HepG2 (cell line): Measurements from ENCODE around the gene CCDC175. TPM values are rescaled to one million over a fixed set of nuclear protein-coding genes. Genes with fewer than 3 reads are reported as not detected.

Source experiments
- ATAC-seq: fragments of 200-7000 bp; cut with Tn5 transposase; 3 replicates; pipeline ENCODE4 v1.9.1; 2020; ENCODE audit warnings: mild to moderate bottlenecking, moderate library complexity
- BruUV-seq: library from RNA; stranded (reverse); fragments of 400-500 nt; replicated peaks from 2 replicates; lab custom pipeline; 2021; lab: Mats Ljungman, UMichigan
- CTCF ChIA-PET: fragments of 300-600 bp; formaldehyde crosslinking; extraction: SDS; loops from one replicate; lab custom pipeline; 2021; ENCODE audit warnings: low total read pairs, inconsistent platforms, low intra/inter-chr PET ratio; lab: Yijun Ruan, JAX
- POLR2A ChIA-PET: fragments of 350-600 bp; sonication (Branson Sonifier 250); formaldehyde crosslinking; loops from one replicate; lab custom pipeline; 2020; ENCODE audit warnings: antibody characterized with exemption, inconsistent platforms; lab: Yijun Ruan, JAX
- DNase-seq: peaks from one replicate; pipeline ENCODE4 v3.0.0-alpha.2; 2015; ENCODE audit warnings: low spot score
- FAIRE-seq: peaks from 3 replicates; lab custom pipeline; 2011; peaks lifted over from hg19 to GRCh38; lab: Jason Lieb, UNC
- H2AFZ ChIP-seq: one replicate; pipeline ENCODE4 v1.6.1; 2011; ENCODE audit warnings: low read length, inconsistent platforms
- H3K27ac ChIP-seq: fragments of 300-600 bp; 3 replicates; pipeline ENCODE4 v1.8.0; 2011; ENCODE audit warnings: mixed run types, mild to moderate bottlenecking, mixed read lengths, low read length, inconsistent platforms; ENCODE audit not compliant: insufficient read depth; ENCODE audit errors: extremely low read length
- H3K27me3 ChIP-seq, 2 experiments: fragments of 200-600 bp in 1 of 2; 2 replicates in 1 of 2; 3 replicates in 1 of 2; pipeline versions ENCODE4 v1.6.0 to v1.8.0; 2011; ENCODE audit warnings: low read length in 2 of 2, mild to moderate bottlenecking in 2 of 2, moderate library complexity in 2 of 2, inconsistent platforms in 1 of 2; ENCODE audit not compliant: insufficient read depth in 2 of 2, control insufficient read depth in 1 of 2
- H3K36me3 ChIP-seq, 2 experiments: fragments of 200-600 bp in 1 of 2; replicated peaks in 1 of 2; 2 replicates in 1 of 2; 3 replicates in 1 of 2; pipeline versions ENCODE4 v1.5.1 to v1.8.0; 2011; ENCODE audit warnings: low read length in 2 of 2, inconsistent platforms in 1 of 2; ENCODE audit not compliant: insufficient read depth in 2 of 2, control insufficient read depth in 1 of 2
- H3K4me1 ChIP-seq: 2 replicates; pipeline ENCODE4 v1.5.1; 2012; ENCODE audit warnings: low read length, inconsistent platforms; ENCODE audit not compliant: insufficient read depth
- H3K4me2 ChIP-seq: 2 replicates; pipeline ENCODE4 v1.6.0; 2011; ENCODE audit warnings: low read depth, low read length, inconsistent platforms
- H3K4me3 ChIP-seq, 3 experiments: fragments of 200-600 bp in 1 of 3; sonication (generic), shearing (Covaris generic) in 1 of 3; replicated peaks in 1 of 3; 2 replicates each; pipeline ENCODE4 v1.5.1; 2011 to 2016; ENCODE audit warnings: low read length in 3 of 3, inconsistent platforms in 2 of 3, low read depth in 2 of 3, mild to moderate bottlenecking in 2 of 3, control low read depth in 1 of 3, mixed read lengths in 1 of 3; ENCODE audit not compliant: insufficient read depth in 1 of 3
- H3K79me2 ChIP-seq: one replicate; pipeline ENCODE4 v1.6.1; 2011; ENCODE audit warnings: low read length, inconsistent platforms; ENCODE audit not compliant: insufficient read depth
- H3K9ac ChIP-seq: 2 replicates; pipeline ENCODE4 v1.6.0; 2011; ENCODE audit warnings: mild to moderate bottlenecking, low read depth, low read length, inconsistent platforms; ENCODE audit not compliant: insufficient read depth
- H3K9me3 ChIP-seq: 2 replicates; pipeline ENCODE4 v1.5.1; 2012; ENCODE audit warnings: mild to moderate bottlenecking, low read length
- H4K20me1 ChIP-seq: 2 replicates; pipeline ENCODE4 v1.6.0; 2011; ENCODE audit warnings: inconsistent platforms, mild to moderate bottlenecking, low read length, moderate library complexity; ENCODE audit not compliant: insufficient read depth
- CENPX ChIP-seq: sonication (generic); formaldehyde crosslinking; IDR thresholded peaks from 2 replicates; pipeline ENCODE4 v1.9.0; 2021; ENCODE audit warnings: mild to moderate bottlenecking, missing genetic modification reagents, moderate library complexity
- HNRNPK ChIP-seq: fragments of 200-400 bp; formaldehyde crosslinking; IDR thresholded peaks from 2 replicates; pipeline ENCODE4 v1.6.1; 2018; ENCODE audit warnings: low read length, low read depth, moderate library complexity, mild to moderate bottlenecking; ENCODE audit not compliant: poor library complexity, severe bottlenecking
- MATR3 ChIP-seq: sonication (generic); formaldehyde crosslinking; IDR thresholded peaks from 2 replicates; pipeline ENCODE4 v1.4.0; 2020; ENCODE audit warnings: missing genetic modification reagents
- MBD4 ChIP-seq: IDR thresholded peaks from 2 replicates; pipeline ENCODE4 v1.6.1; 2012; ENCODE audit warnings: low read length, inconsistent platforms, borderline replicate concordance
- PCBP1 ChIP-seq: fragments of 200-400 bp; formaldehyde crosslinking; IDR thresholded peaks from 2 replicates; pipeline ENCODE4 v1.6.1; 2017; ENCODE audit warnings: mild to moderate bottlenecking, low read depth, low read length, borderline replicate concordance
- ZMYM4 ChIP-seq: sonication (generic); formaldehyde crosslinking; IDR thresholded peaks from 2 replicates; pipeline ENCODE4 v1.8.1; 2023; ENCODE audit warnings: mild to moderate bottlenecking, missing genetic modification reagents
- ZNF383 ChIP-seq: sonication (generic); formaldehyde crosslinking; IDR thresholded peaks from 2 replicates; pipeline ENCODE4 v1.4.0; 2020; ENCODE audit warnings: missing genetic modification reagents, mild to moderate bottlenecking, borderline replicate concordance
- in situ Hi-C: cut with HindIII; loops from 2 replicates; pipeline ENCODE4 v1.10.0; 2017; ENCODE audit warnings: low pct_unique_long_range_greater_than_20kb; ENCODE audit not compliant: extremely low pct_ligation_motif_present
- intact Hi-C: fragments of 100-400 bp; cut with micrococcal nuclease; formaldehyde crosslinking; loops from one replicate; pipeline ENCODE4 v1.10.0; 2022; ENCODE audit not compliant: unreplicated experiment
- polyA plus RNA-seq, 8 experiments: library from polyadenylated mRNA; depleted of rRNA in 3 of 8; stranded (reverse) in 7 of 8; unstranded in 1 of 8; fragments of >200 nt; fragmentation: Illumina TruSeq in 4 of 8; extraction: Trizol in 4 of 8; gene quantifications; 2 replicates each; pipeline versions ENCODE4 v1.2.1 to v1.2.3, GENCODE V29; 2011 to 2016; ENCODE audit warnings: low read depth in 4 of 8, missing spikeins in 1 of 8, mixed read lengths in 1 of 8; ENCODE audit not compliant: insufficient read depth in 1 of 8
- total RNA-seq, 5 experiments: library from RNA; depleted of rRNA; stranded (reverse); fragments of >200 nt; fragmentation: Illumina TruSeq; extraction: Trizol; gene quantifications; 2 replicates each; pipeline ENCODE4 v1.2.3, GENCODE V29; 2016; ENCODE audit warnings: low read depth in 1 of 5
- TF ChIP-seq, protein P1 (sequence below), 2 experiments: sonication (generic) in 1 of 2; formaldehyde crosslinking in 1 of 2; IDR thresholded peaks; 2 replicates each; pipeline versions ENCODE4 v1.5.1 to v1.6.1; 2011 to 2020; ENCODE audit warnings: borderline replicate concordance in 1 of 2, low read depth in 1 of 2, low read length in 1 of 2, mild to moderate bottlenecking in 1 of 2, missing genetic modification reagents in 1 of 2, moderate library complexity in 1 of 2
- TF ChIP-seq, protein P2 (sequence below): sonication (generic); formaldehyde crosslinking; IDR thresholded peaks from 2 replicates; pipeline ENCODE4 v1.4.0; 2020; ENCODE audit warnings: missing genetic modification reagents

Gene CCDC175
- total and polyA plus RNA-seq, 2 of the 13 experiments (the other 11 are each of a cell fraction or from before 2014, with no cell fraction given), result not detected

DNA sequence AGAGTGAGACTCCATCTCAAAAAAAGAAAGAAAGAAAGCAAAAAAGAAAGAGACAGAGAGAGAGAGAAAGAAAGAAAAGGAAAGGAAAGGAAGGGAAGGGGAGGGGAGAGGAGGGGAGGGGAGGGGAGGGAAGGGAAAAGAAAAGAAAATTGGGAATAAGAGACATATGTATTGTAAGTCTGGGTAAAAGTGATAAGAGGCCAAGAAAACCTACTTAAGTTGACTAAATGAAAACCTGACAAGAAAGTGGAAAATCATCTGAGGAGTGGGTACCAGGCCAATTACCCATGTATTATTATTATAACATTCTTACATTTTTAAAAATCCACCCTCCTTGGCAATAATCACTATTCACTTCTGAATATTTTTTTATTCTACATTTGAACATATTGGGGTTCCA is 46.3 kb downstream of the CCDC175 start:
- Histone ChIP-seq H3K4me3 (no peak overlapping the region), H3K79me2 (no peaks in the 10 kb centered on the region), H3K9me3 (no peaks in the 10 kb centered on the region), H4K20me1 (no peaks in the 10 kb centered on the region), H3K36me3 (no peaks in the 10 kb centered on the region), H3K4me2 (no peak overlapping the region), H2AFZ (no peak overlapping the region), H3K27ac (no peak overlapping the region), H3K9ac (no peak overlapping the region), H3K27me3 (peaks cover 0 to 1% of the 10 kb centered on the region in 2 experiments; a peak in 2 of 5 replicates), H3K4me1 (no peaks in the 10 kb centered on the region)
- intact Hi-C loops, result no loop called here
- in situ Hi-C loops, result no loop called here
- FAIRE-seq (no peak), DNase-seq (no peak), ATAC-seq (no peak)
- CTCF ChIA-PET, result no interaction called here
- POLR2A ChIA-PET, result no interaction called here
- BruUV-seq, result no TSS peak
- TF ChIP-seq MATR3 (no peak), CENPX (CRISPR knock-in tag) (no peak), HNRNPK (peak; percentile 95), ZMYM4 (no peak), ZNF383 (CRISPR knock-in tag) (no peak), PCBP1 (0 out of 2 replicates have a peak, but pooled peaks have one; percentile 23), MBD4 (no peak)
- TF ChIP-seq, protein P1, sequence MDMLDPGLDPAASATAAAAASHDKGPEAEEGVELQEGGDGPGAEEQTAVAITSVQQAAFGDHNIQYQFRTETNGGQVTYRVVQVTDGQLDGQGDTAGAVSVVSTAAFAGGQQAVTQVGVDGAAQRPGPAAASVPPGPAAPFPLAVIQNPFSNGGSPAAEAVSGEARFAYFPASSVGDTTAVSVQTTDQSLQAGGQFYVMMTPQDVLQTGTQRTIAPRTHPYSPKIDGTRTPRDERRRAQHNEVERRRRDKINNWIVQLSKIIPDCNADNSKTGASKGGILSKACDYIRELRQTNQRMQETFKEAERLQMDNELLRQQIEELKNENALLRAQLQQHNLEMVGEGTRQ (IDR thresholded peaks at IDR 0.05; ENCODE audit: low read depth, low read length), result no peak
- TF ChIP-seq, protein P1 (CRISPR knock-in tag; IDR thresholded peaks at IDR 0.05; ENCODE audit: borderline replicate concordance), result no peak
- TF ChIP-seq, protein P2, sequence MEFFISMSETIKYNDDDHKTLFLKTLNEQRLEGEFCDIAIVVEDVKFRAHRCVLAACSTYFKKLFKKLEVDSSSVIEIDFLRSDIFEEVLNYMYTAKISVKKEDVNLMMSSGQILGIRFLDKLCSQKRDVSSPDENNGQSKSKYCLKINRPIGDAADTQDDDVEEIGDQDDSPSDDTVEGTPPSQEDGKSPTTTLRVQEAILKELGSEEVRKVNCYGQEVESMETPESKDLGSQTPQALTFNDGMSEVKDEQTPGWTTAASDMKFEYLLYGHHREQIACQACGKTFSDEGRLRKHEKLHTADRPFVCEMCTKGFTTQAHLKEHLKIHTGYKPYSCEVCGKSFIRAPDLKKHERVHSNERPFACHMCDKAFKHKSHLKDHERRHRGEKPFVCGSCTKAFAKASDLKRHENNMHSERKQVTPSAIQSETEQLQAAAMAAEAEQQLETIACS, result no peak
